MG63 (cell line): ENCODE measurements around the gene TMEM179. TPM values are rescaled to one million over a fixed set of nuclear protein-coding genes. Genes with fewer than 3 reads are reported as not detected.

Source experiments
- DNase-seq: peaks from one replicate; pipeline ENCODE4 v3.0.0-alpha.2; 2020
- H3K27me3 ChIP-seq: fragments of 250-450 bp; sonication (Bioruptor Pico); 2 replicates; pipeline ENCODE4 v1.5.1; 2020; ENCODE audit warnings: mild to moderate bottlenecking, moderate library complexity
- H3K36me3 ChIP-seq: fragments of 250-450 bp; sonication (Bioruptor Pico); 2 replicates; pipeline ENCODE4 v1.5.1; 2020; ENCODE audit warnings: mild to moderate bottlenecking, moderate library complexity
- H3K4me3 ChIP-seq: fragments of 250-450 bp; sonication (Bioruptor Pico); 2 replicates; pipeline ENCODE4 v1.5.1; 2020; ENCODE audit warnings: mild to moderate bottlenecking, moderate library complexity
- H3K9me3 ChIP-seq: fragments of 250-450 bp; sonication (Bioruptor Pico); 2 replicates; pipeline ENCODE4 v1.5.1; 2020; ENCODE audit warnings: mild to moderate bottlenecking, moderate library complexity
- total RNA-seq: library from RNA; depleted of rRNA; stranded (reverse); fragments of >200 nt; shearing (Covaris generic); gene quantifications from 2 replicates; pipeline ENCODE4 v1.2.3, GENCODE V29; 2014; ENCODE audit warnings: low replicate concordance

Gene TMEM179
- total RNA-seq, 1 experiment from 2014 or later = 1.1 TPM

- Histone ChIP-seq H3K4me3 (no peak overlapping the region), H3K36me3 (no peaks in the 10 kb centered on the region), H3K9me3 (no peaks in the 10 kb centered on the region), H3K27me3 (no peaks in the 10 kb centered on the region)
- no peak for DNase-seq
Measured at GRCh38 chr14:104558231-104559027, 46.1 kb downstream of the TMEM179 start.

- Histone ChIP-seq H3K9me3 (no peaks in the 10 kb centered on the region), H3K27me3 (no peaks in the 10 kb centered on the region), H3K4me3 (no peak overlapping the region), H3K36me3 (no peaks in the 10 kb centered on the region)
- DNase-seq = no peak
Measured at GRCh38 chr14:104557766-104558165, 46.8 kb downstream of the TMEM179 start.

DNA sequence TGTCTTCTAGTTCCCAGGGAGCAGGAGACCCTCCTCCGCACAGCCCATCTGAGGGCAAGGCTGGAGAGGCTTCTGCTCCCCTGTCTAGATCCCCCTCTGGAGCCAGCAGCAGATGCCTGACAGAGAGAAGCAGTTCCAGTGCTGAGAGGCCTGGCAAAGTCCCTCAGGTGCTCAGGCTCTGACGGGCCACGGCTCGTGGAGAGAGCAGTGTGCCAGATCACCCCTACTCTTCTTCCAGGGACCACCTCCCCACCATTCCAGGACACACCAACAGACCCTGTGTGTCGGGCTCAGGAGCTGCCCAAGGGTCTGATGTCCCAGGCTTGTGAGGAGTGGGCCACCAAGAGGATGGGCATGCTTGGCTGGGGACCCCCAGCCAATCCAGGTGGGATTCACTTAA lies 47.5 kb downstream of the TMEM179 start:
- no peak for DNase-seq
- H3K9me3 ChIP-seq = no peaks in the 10 kb centered on the region
- no peaks in the 10 kb centered on the region for H3K36me3 ChIP-seq
- no peak overlapping the region for H3K4me3 ChIP-seq
- no peaks in the 10 kb centered on the region for H3K27me3 ChIP-seq

DNA sequence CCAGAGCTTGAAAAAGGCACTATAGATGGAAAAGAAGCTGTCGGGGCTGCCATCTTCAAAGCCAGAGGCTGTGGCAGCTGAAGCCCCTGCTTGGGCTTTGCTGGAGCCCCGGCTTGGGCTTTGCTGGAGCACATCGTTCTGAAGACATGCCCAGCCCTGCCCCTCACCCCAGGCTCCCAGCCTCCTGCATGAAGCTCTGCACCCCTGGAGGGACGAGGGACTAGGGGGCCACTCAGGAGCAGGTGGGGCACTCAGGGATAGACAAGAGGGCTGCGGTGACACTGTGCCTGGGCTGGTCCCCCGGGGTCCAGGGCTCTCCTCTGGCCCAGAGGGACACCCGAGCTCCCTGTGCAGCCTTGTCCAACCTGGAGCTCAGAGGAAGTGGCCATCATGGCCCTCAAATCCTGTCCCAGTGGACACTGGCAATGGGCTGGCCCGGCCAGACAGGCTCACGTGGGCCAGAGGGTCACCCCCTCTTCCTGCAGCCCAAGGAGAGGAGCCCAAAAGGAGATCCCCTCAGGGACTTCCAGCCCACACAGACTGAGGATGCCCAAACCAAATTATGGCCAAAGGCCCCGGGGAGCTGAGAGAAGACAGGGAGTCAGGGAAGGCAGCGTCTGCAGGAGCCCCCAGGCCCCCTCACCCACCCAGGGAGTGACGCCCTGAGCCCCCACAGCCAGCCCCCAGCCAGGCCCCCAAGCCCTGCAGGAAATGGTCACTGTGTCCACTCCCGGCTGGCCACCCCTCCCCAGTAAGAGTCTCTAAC lies 48.1 kb downstream of the TMEM179 start:
- DNase-seq = no peak

DNA sequence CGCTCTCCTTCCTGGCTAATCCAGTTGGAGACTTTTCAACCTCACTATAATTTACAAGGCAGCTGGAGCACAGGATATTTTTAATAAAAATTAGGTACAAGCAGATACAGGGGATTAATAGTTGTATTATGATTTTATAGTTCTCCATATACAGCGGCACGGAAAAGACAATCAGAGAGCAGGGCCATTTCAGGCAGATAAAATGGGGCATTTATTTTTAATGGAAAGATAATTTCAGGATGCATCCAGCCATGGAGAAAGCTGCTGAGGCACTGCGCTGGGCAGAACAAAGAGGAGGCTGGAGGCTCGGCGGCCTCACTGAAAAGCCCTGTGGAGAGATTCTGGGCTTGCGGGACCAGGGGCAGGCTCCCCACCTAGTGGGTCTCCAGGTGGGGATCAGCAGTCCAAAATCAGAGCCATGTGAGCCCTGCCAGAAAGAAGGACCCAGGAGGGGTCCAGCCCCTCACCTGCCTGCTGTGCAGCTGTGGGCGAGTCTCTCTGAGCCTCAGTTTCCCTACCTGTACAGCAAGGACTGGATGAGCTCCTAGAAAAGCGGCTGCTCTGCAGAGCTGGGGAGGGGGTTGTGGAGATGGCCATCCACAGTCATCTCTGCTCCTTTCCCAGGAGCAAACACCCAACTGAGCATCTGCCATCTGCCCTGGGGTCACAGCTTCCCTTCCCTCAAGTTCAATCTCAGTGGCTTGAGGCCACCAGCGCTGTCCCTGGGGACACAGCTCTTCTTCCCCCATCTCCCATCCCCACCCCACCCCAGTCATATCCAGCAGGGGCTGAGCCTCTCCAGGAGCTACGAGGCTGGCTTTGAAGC lies 48.9 kb downstream of the TMEM179 start:
- Histone ChIP-seq H3K36me3 (no peaks in the 10 kb centered on the region), H3K27me3 (no peaks in the 10 kb centered on the region), H3K4me3 (no peak overlapping the region), H3K9me3 (no peaks in the 10 kb centered on the region)
- no peak for DNase-seq

More for the DNA sequence above, 48.1 kb downstream of the TMEM179 start:
- no peaks in the 10 kb centered on the region for H3K27me3 ChIP-seq
- no peak overlapping the region for H3K4me3 ChIP-seq
- H3K36me3 ChIP-seq = no peaks in the 10 kb centered on the region
- H3K9me3 ChIP-seq = no peaks in the 10 kb centered on the region

- DNase-seq = no peak
- Histone ChIP-seq H3K4me3 (no peak overlapping the region), H3K36me3 (no peaks in the 10 kb centered on the region), H3K27me3 (no peaks in the 10 kb centered on the region), H3K9me3 (no peaks in the 10 kb centered on the region)
Measured at GRCh38 chr14:104554608-104555429, 49.8 kb downstream of the TMEM179 start.

GRCh38 chr14:104554088-104554607 lies 50.4 kb downstream of the TMEM179 start:
- Histone ChIP-seq H3K36me3 (no peaks in the 10 kb centered on the region), H3K27me3 (no peaks in the 10 kb centered on the region), H3K4me3 (no peak overlapping the region), H3K9me3 (no peaks in the 10 kb centered on the region)
- no peak for DNase-seq

- no peaks in the 10 kb centered on the region for H3K27me3 ChIP-seq
- DNase-seq = no peak
- H3K4me3 ChIP-seq = no peak overlapping the region
- no peaks in the 10 kb centered on the region for H3K9me3 ChIP-seq
- no peaks in the 10 kb centered on the region for H3K36me3 ChIP-seq
Measured at GRCh38 chr14:104553166-104554087, 51.1 kb downstream of the TMEM179 start.

DNA sequence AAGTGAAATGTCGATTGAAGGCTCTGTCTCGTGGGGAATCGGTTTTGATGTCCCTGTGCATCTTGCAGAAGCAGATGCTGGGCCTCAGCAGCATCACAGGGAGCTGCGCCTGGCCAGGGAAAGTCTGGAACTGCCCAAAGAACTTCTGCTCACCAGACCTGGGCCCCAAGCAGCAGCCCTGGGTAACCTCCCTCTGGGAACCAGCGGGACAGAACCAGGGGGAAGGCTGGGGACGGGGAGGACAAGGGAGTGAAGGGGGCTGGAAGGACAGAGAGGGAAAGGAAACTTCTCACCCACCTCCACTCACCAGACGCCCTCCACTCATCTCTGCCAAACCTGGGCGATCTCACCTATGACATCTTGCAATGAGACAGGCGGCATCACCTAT lies 51.8 kb downstream of the TMEM179 start:
- DNase-seq = no peak
- Histone ChIP-seq H3K9me3 (no peaks in the 10 kb centered on the region), H3K4me3 (no peak overlapping the region), H3K27me3 (no peaks in the 10 kb centered on the region), H3K36me3 (no peaks in the 10 kb centered on the region)

DNA sequence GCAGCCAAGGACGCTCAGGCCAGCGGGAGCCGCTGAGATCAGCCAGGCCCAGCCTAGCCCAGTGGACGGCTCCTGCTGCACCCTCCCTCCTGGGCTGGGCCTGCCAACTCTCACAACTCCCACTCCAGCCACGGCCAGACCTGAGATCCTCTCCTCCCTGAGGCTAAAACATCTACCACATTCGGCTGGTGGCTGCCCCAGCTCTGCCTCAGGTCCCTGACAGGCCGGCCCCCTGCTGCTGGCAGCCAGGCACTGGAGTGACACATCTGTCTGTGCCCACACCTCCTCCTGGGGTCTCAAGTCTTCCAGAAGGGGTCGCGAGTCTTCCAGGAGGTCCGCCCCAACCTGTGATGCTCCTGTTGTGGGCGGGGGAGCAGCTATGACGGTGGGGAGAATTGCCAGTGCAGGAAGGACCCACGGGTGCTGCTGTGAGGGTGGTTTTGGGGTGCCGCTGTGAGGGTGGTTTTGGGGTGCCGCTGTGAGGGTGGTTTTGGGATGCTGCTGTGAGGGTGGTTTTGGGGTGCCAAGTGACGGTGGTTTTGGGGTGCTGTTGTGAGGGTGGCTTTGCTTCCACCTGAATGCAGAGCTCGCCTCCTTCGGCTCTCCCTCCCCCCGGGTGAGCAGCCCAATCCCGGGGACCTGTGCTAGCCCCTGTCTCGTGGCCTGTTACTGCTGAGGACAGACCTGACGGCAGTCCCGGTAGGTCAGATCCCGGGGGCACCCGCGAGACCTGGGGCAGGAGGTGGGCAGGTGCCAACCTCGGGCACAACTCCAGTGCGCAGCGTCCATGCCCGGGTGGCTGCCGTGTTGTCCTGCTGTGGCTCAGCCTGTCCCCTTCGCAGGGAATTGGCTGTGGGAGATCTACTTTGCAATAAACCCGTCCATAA lies 52.5 kb downstream of the TMEM179 start:
- DNase-seq = no peak
- Histone ChIP-seq H3K36me3 (no peaks in the 10 kb centered on the region), H3K4me3 (no peak overlapping the region), H3K27me3 (no peaks in the 10 kb centered on the region), H3K9me3 (no peaks in the 10 kb centered on the region)

GRCh38 chr14:104550861-104551728 lies 53.5 kb downstream of the TMEM179 start:
- Histone ChIP-seq H3K36me3 (no peaks in the 10 kb centered on the region), H3K4me3 (no peak overlapping the region), H3K27me3 (no peaks in the 10 kb centered on the region), H3K9me3 (no peaks in the 10 kb centered on the region)
- DNase-seq = no peak

DNA sequence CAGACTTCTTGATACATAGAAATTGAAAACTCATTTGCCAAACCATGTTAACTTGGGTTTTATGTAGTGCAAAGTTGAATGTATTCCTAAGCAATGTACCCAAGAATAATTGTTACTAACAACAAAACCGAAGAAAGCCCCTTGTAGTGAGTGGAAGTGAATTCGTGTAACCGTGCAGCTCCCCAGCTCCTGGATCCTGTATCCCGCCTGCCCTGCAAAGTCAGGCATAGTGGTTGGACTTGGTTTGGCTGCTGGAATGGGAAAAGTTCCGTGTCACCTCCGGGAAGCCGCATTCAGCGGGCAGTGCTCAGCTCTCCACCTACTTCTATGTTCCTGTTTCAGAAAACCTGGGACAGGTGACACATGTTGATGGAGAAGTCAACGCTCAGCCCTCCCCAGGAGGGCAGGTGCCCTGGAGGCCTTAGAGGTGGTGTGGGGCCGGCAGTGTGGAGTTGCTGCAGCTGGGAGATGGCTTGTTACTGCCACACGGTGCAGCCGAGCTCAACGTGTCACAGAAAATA lies 54.2 kb downstream of the TMEM179 start:
- no peak for DNase-seq
- H3K4me3 ChIP-seq = no peak overlapping the region
- H3K36me3 ChIP-seq = no peaks in the 10 kb centered on the region
- peaks cover 2% of the 10 kb centered on the region; the same call in 1 of the 2 replicates for H3K27me3 ChIP-seq
- no peaks in the 10 kb centered on the region for H3K9me3 ChIP-seq

GRCh38 chr14:104549536-104550339 lies 54.8 kb downstream of the TMEM179 start:
- no peaks in the 10 kb centered on the region for H3K9me3 ChIP-seq
- H3K27me3 ChIP-seq = peaks cover 5% of the 10 kb centered on the region; the same call in 1 of the 2 replicates
- no peak for DNase-seq
- no peak overlapping the region for H3K4me3 ChIP-seq
- no peaks in the 10 kb centered on the region for H3K36me3 ChIP-seq
